Peyer's patch (tissue), 4 donors: ENCODE measurements around the gene SMARCA2.

Experiments
- POLR2A ChIP-seq, 2 donors: fragments of 450-650 bp; IDR thresholded peaks; one replicate each; pipeline ENCODE4 v1.5.1; 2017; ENCODE audit warnings: antibody characterized with exemption in 2 of 2, mild to moderate bottlenecking in 2 of 2, moderate library complexity in 2 of 2
- TF ChIP-seq, protein P1 (sequence below), 6 experiments: fragments of 450-650 bp in 4 of 6; fragments of 200-600 bp in 2 of 6; sonication (generic) in 1 of 6; IDR thresholded peaks; one replicate each; pipeline ENCODE4 v1.5.1; 2017 to 2019; ENCODE audit warnings: antibody characterized with exemption in 6 of 6, mild to moderate bottlenecking in 3 of 6, moderate library complexity in 1 of 6

DNA sequence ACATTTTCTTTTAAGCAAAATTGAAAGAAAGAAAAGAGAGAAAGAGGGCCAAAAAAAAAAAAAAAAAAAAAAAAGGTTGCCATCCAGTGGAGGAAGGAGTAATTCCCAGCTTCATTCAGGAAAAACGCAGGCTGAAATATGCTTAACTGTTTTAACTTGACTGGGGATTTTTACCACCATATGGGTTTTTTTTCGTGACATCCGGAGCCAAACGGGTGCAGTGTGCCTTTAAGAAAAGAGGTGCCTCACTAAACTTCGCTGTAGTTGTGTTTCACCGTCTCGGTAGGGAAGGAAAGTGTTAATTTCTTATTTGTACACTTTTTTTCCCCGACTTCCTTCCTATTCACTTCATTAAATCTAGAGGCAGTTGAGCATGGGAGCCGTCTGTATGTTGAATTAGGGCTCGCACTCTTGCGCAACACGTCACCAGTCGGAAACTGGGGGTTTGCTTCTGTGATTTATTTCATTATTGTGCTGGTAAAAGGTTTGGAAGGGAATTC lies 143.0 kb downstream of the SMARCA2 start:
- TF ChIP-seq, protein P1, sequence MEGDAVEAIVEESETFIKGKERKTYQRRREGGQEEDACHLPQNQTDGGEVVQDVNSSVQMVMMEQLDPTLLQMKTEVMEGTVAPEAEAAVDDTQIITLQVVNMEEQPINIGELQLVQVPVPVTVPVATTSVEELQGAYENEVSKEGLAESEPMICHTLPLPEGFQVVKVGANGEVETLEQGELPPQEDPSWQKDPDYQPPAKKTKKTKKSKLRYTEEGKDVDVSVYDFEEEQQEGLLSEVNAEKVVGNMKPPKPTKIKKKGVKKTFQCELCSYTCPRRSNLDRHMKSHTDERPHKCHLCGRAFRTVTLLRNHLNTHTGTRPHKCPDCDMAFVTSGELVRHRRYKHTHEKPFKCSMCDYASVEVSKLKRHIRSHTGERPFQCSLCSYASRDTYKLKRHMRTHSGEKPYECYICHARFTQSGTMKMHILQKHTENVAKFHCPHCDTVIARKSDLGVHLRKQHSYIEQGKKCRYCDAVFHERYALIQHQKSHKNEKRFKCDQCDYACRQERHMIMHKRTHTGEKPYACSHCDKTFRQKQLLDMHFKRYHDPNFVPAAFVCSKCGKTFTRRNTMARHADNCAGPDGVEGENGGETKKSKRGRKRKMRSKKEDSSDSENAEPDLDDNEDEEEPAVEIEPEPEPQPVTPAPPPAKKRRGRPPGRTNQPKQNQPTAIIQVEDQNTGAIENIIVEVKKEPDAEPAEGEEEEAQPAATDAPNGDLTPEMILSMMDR (IDR thresholded peaks at IDR 0.05), result no peak
- no peak for TF ChIP-seq POLR2A (IDR thresholded peaks at IDR 0.05)
